ENCODE measurements around the gene PFDN4. TPM values are rescaled to one million over a fixed set of nuclear protein-coding genes. Genes with fewer than 3 reads are reported as not detected.

PFDN4 gene
- total RNA-seq, 1 donor from 2014 or later = 68.9 TPM

- no peak overlapping the region for H3K27ac ChIP-seq
- DNase-seq (ENCODE audit: low spot score in 2 of 2) = no peak
- H3K4me1 ChIP-seq = peaks cover 0 to 3% of the 10 kb centered on the region in 2 donors
- H3K4me3 ChIP-seq = no peak overlapping the region
- TF ChIP-seq CTCF (IDR thresholded peaks at IDR 0.05) = no peak
- H3K9me3 ChIP-seq = no peaks in the 10 kb centered on the region
- no peaks in the 10 kb centered on the region for H3K27me3 ChIP-seq
- H3K36me3 ChIP-seq = no peaks in the 10 kb centered on the region
- intact Hi-C loops (cut with DNase I) = no loop called here
These were observed 31.3 kb upstream of the PFDN4 start for GRCh38 chr20:54176610-54177009.

GRCh38 chr20:54177378-54177777 is 30.5 kb upstream of the PFDN4 start:
- no peaks in the 10 kb centered on the region for H3K27me3 ChIP-seq
- H3K9me3 ChIP-seq = no peaks in the 10 kb centered on the region
- intact Hi-C loops (cut with DNase I) = no loop called here

GRCh38 chr20:54178256-54178655 is 29.6 kb upstream of the PFDN4 start:
- DNase-seq (ENCODE audit: low spot score in 2 of 2) = no peak
- no peak overlapping the region for H3K4me3 ChIP-seq
- no peak overlapping the region for H3K27ac ChIP-seq
- peaks cover 0 to 3% of the 10 kb centered on the region in 2 donors for H3K4me1 ChIP-seq
- H3K9me3 ChIP-seq = no peaks in the 10 kb centered on the region
- H3K27me3 ChIP-seq = no peaks in the 10 kb centered on the region
- no peaks in the 10 kb centered on the region for H3K36me3 ChIP-seq
- TF ChIP-seq CTCF (IDR thresholded peaks at IDR 0.05) = no peak
- intact Hi-C loops (cut with DNase I) = no loop called here

More at GRCh38 chr20:54177378-54177777, 30.5 kb upstream of the PFDN4 start:
- Histone ChIP-seq H3K36me3 (no peaks in the 10 kb centered on the region), H3K4me3 (no peak overlapping the region), H3K4me1 (peaks cover 0 to 3% of the 10 kb centered on the region in 2 donors), H3K27ac (no peak overlapping the region)
- no peak for DNase-seq (ENCODE audit: low spot score in 2 of 2)
- TF ChIP-seq CTCF (IDR thresholded peaks at IDR 0.05) = no peak

GRCh38 chr20:54179946-54180345 is 27.9 kb upstream of the PFDN4 start:
- H3K9me3 ChIP-seq = no peaks in the 10 kb centered on the region
- H3K4me3 ChIP-seq = no peak overlapping the region
- no peak for DNase-seq (ENCODE audit: low spot score in 2 of 2)
- intact Hi-C loops (cut with DNase I) = no loop called here
- no peak for TF ChIP-seq CTCF (IDR thresholded peaks at IDR 0.05)
- H3K36me3 ChIP-seq = no peaks in the 10 kb centered on the region
- H3K27me3 ChIP-seq = no peaks in the 10 kb centered on the region
- no peaks in the 10 kb centered on the region for H3K4me1 ChIP-seq
- no peak overlapping the region for H3K27ac ChIP-seq

- intact Hi-C loops (cut with DNase I) = no loop called here
- Histone ChIP-seq H3K4me1 (no peaks in the 10 kb centered on the region), H3K27ac (no peak overlapping the region), H3K4me3 (no peak overlapping the region), H3K27me3 (no peaks in the 10 kb centered on the region), H3K9me3 (no peaks in the 10 kb centered on the region), H3K36me3 (no peaks in the 10 kb centered on the region)
- no peak for DNase-seq (ENCODE audit: low spot score in 2 of 2)
- TF ChIP-seq CTCF (IDR thresholded peaks at IDR 0.05) = no peak
These were observed 27.0 kb upstream of the PFDN4 start for GRCh38 chr20:54180931-54181330.

- no peak for TF ChIP-seq CTCF (IDR thresholded peaks at IDR 0.05)
- Histone ChIP-seq H3K27ac (no peak overlapping the region), H3K4me3 (no peak overlapping the region), H3K27me3 (no peaks in the 10 kb centered on the region), H3K36me3 (no peaks in the 10 kb centered on the region), H3K4me1 (no peaks in the 10 kb centered on the region), H3K9me3 (no peaks in the 10 kb centered on the region)
- no peak for DNase-seq (ENCODE audit: low spot score in 2 of 2)
- intact Hi-C loops (cut with DNase I) = no loop called here
These were observed 23.8 kb upstream of the PFDN4 start for GRCh38 chr20:54184071-54184470.

All from ascending aorta (tissue), 2 donors.